Brain pericyte (primary cell): ENCODE results near the gene SSC5D.

ENCODE experiments used
- DNase-seq: peaks from one replicate; pipeline ENCODE4 v3.0.0-alpha.2; 2012; ENCODE audit warnings: low read depth, low spot score

SSC5D gene

DNA sequence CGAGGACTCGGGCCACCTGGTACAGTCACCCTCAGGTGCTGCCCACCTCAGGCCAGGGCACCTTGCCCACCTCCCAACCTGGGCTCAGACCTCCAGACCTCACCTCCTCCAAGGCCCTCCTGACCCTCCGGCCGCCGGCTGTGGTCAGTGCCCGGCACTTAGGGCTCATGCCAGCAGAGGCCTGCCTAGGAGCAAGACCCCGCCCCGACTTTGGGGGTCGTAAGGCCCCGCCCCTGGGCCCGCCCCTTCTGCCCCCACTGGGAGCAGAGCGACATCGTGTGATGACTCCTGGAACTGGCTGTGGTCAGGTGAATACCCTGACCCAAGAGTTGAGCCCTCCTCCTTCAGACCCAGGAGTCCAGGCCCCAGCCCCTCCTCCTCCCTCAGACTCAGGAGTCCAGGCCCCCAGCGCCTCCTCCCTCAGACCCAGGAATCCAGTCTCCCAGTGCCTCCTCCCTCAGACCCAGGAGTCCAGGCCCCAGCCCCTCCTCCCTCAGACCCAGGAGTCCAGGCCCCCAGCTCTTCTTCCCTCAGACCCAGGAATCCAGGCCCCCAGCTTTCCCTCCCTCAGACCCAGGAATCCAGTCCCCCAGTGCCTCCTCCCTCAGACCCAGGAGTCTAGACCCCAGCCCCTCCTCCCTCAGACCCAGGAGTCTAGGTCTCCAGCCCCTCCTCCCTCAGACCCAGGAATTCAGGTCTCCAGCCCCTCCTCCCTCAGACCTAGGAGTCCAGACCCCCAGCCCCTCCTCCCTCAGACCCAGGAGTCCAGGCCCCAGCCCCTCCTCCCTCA, 48.9 kb downstream of the SSC5D start, which contains the start of gene SBK2:
Gene SBK2, minus strand, starts transcription at position 183 of the 790 bp plus-strand sequence. CDS start 839 bp downstream, outside the sequence.
- DNase-seq = no peak

DNA sequence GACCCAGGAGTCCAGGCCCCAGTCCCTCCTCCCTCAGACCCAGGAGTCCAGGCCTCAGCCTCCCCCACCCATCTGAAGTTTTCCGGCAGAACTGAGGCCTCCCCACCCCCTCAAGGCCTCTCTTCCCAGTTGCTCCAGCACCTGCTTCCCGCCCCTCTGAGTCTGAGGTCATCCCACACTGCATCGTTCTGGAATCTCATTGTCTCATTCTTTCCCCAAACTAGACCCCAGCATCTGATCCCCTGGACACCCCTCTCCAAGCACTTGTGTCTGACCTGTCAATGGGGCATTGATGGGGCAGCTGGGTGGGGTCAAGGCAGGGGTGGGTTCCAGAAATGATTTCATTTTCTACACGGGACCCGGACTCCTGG, 49.5 kb downstream of the SSC5D start:
- DNase-seq = no peak

DNA sequence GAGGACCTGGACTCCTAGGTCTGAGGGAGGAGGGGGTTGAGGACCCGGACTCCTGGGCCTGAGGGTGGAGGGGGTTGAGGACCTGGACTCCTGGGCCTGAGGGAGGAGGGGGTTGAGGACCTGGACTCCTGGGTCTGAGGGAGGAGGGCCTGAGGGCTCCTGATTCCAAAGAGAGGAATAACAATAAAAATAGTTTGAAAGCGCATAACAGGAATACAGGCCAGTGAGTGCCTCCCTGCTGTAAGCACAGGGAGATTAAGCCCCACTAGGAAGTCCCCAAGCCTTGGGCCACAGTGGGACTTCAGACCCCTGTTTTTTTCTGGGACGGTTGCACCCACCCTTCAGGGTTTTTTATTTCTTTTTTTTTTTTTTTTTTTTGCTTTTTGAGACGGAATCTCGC, 49.9 kb downstream of the SSC5D start:
- no peak for DNase-seq

DNA sequence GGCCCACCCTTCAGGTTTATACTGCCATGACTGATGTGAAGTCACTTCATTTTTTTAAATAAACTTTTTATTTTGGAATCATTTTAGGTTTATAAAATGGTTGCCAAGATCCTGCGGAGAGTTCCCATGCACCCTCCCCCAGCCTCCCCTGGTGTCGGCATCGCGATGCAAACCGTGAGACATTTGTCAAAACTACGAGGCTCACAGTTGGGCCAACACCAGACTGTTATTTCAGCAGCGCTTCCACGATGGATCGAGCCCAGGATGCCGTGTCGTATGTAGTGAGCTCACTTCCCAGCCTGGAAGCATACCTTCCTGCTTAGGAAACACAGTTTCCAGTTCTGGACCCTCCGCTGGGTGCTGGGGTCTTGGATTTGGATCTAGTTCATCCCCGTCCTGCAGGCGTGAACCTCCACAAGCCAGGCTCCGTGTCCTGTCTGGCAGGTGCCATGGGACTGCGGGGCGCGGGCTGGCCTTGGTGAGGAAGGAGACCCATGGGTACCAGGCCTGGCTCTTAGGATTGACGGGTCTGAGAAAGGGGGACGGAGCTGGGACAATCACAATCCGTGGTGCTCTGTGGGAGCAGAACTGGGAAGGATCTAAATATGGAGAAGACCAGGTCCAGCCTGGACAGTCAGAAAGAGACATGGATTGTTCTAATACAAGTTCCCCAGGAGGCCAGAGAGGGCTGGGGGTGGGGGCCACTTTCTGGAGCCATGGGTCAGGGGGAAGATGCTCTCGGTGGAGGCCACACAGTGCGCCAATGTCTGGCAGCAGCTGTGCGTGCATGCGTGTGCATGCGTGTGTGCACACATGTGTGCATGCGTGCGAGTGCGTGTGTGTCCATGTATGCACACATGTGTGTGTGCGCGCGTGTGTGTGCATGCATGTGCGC, 51.1 kb downstream of the SSC5D start:
- DNase-seq = no peak

DNA sequence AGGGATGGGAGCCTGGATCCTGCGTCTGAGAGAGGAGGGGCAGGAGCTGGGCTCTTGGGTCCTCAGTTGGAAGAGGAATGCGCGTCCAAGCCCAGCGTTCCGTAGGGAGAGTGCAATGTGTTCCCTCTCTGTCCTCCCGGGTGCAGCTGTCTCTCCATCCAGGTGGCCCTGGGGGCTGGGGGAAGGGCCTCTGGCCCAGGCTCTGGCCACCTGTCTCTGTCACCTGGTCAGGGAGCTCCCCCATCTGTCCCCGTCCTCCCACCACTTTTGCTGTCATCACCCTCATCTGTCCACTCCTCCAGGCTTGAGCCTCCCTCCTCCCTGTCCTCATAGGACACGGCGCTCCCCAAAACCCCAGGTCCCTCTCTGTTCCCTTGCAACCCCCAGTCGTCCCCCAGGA, 52.4 kb downstream of the SSC5D start:
- DNase-seq = no peak

DNA sequence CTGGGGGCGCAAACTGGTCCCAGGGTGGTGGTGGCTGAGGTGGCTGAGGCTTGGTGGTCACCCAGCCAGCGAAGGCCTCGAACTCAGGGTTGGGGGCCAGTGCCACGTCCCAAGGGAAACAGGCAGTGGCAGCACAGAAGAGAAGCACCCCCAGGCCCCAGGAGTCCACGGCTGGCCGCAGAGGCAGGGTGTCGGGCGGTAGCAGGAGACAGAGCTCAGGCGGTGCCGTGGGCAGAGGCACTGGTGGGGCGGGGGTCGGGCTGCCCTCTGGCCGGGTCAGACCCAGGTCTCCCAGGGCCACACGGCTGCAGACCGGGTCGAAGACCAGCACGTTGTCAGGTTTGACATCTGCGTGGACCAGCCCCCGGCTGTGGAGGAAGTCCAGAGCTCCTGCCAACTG, 52.9 kb downstream of the SSC5D start:
- no peak for DNase-seq

DNA sequence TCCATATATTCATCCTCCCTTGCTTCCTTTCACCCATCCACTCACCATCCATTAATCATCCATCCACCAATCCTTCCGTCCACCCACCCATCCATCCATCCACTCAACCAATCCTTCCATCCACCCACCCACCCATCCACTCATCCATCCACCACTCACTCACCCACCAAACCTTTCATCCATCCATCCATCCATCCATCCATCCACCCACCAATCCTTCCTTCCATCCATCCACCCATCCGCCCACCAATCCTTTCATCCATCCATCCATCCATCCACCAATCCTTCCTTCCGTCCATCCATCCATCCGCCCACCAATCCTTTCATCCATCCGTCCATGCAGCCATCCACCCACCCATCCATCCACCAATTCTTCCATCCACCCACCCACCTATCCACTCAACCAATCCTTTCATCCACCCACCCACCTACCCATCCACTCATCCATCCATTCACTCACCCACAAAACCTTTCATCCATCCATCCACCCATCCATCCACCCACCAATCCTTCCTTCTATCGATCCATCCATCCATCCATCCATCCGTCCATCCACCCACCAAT, 54.1 kb downstream of the SSC5D start:
- DNase-seq = no peak

DNA sequence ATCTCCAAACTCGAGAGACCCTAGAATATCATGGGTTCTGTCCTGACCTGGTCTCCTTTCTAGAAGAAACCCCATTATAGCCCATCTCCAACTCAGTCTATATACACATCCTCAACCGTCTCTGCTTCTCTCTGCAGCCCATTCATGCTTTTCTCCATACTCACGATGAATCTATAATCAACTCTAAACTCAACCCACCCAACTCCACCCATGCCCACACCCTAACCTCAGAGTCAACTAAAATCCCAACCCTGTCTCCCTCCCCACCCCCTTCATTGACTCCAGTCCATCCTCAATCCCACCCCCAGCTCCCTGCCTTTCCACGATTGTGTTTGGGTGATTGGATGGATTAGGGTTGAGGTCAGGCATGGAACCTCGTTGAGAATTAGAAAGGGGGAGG, 55.3 kb downstream of the SSC5D start:
- DNase-seq = no peak

DNA sequence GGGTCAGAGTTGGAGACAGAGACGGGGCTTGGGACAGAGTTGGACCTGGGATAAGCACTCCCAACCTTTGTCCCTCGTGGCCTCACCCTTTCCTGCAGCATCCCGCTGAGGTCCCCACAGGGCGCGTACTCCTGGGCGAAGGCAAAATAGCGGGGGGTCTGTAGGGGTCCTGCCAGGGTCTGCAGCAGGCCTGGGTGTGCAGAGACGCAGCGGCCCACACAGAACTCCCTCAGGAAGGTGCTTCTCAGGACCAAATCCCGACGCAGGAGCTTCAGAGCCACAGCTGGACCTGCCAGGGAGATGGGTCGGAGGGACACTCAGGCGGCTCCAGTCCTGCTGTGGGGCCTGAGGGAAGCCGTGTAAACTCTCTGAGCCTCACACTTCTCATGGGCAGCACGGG, 55.8 kb downstream of the SSC5D start:
- no peak for DNase-seq

DNA sequence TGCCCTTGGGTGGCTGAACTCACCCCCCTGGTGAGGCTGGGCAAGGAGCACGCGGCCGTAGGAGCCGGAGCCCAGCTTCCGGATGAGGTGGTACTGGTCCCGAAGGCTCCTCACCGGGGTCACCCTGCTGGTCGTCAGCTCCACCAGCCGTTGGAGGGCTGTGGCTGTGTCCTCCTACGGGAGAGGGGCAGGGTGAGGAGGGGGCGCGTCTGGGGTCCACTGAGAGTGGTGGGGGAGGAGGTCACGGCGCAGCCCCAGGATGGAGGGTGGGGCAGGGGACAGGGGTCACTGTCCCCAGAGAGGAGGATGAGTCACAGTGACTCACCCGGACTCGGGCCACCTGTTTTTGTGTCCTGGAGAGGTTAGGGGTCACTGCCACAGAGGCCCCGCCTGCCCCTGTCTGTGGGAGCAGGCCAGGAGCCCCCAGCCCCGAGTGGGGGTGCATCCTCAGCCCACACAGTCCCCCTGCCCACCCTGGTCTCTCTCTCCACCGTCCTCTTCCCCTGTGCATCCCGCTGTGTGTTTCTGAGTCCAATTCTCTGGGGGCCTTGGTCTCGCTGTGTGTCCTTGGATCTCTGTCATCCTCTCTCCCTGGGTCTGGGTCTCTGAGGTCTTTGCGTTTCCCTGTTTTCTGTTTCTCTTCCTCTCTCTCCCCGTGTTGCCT, 56.7 kb downstream of the SSC5D start:
- DNase-seq = no peak

DNA sequence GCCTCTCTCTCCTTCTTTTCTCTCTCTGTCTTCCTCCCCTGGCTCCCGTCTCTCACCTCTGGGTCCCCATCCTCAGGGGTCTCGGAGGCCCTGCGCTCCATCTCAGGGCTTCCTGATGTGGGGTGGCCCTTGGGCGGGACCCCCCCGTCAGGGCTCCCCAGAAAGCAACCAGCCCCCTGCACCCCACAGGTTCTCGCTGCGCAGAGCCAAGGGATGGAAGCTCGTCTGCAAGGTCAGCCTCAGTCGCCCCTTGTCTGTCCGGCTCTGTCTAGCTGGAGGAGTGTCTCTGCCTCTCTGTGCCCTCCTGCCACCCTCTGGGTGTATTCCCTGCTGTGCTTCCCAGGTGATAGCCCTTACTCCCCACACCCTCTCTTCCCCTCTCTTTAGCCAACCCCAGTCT, 57.2 kb downstream of the SSC5D start, which contains the start of gene SBK3:
Gene SBK3, minus strand, starts transcription at position 101 of the 400 bp plus-strand sequence. Its CDS starts 0 bp downstream, at position 101.
- DNase-seq = no peak

DNA sequence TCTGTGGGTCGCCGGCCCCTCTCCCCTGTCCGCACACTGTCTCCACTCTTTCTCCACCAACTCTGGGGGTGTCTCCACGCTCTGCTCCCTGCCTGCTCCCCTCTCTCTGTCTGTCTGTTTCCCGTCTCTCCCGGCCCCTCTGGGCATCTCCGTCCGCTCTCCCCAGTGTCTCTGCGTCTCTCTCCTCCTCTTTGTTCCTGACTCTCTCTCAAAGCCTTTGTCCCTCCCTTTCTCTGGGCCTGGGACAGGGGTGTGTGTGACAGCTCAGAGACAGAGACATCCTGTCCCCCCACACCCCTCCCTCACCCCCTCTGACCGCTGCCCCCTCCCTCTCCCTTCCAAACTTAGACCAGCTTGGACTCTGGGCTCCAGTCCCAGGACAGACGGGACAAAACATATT, 57.8 kb downstream of the SSC5D start:
- no peak for DNase-seq

DNA sequence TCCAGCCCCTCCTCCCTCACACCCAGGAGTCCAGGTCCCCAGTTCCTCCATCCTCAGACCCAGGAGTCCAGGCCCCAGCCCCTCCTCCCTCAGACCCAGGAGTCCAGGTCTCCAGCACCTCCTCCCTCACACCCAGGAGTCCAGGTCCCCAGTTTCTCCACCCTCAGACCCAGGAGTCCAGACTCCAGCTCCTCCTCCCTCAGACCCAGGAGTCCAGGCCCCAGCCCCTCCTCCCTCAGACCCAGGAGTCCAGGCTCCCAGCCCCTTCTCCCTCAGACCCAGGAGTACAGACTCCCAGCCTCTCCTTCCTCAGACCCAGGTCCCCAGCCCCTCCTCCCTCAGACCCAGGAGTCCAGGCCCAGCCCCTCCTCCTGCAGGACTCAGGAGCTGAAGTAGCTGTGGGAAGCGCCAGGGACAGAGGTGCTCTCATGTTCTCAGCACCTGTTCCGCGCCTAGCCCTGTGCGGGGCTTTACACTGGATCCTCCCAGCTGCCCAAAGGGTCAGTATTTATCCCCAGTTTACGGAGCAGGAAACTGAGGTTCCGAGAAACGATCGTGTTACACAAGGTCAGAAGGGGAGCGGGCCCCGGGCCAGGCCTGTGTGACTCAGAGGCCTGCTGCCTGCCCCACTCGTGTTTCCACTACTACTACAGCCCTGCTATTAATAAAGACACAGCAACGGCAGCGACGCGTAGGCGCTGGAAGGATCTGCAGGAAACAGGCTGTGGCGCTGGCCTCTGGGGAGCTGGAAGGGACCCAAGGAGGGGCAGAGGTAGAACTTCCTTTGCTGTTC, 58.8 kb downstream of the SSC5D start:
- DNase-seq = no peak

DNA sequence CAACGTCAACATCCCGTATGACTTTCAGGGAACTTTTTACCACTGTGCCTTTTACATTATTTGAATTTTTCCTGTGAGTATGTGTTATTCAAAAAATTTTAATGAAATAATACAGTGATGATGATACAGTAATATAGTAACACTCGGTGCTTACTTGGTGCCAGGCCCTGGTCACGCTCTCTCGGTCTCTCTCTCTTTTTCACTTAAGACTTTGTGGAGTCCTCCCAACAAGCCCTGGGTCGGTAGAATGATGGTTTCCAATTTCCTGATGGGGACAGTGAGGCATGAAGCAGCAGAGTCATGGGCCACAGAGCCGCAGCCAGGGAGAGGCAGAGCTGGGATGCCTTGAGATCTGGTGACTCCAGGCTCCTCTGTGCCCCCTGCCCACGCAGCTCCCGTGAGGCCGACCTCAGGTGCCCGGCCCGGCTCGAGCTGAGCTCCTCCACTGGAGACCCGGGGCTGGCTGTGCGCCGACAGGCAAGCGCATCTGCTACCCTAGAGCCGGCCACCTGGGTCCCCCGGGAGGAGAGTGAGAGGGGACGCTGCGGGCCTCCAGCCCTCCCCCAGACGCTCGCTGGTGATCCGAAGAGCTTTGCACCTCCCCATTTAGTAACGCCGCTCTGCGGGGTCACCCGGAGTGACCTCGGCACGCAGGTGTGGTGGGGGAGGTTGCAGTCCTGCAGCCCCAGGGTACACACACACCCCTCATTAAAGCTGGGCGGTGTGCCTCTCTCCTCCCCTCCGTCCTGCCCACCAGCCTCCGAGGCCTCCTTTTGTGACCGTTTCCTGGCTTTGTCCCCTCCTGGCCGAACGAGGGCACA, 61.5 kb downstream of the SSC5D start:
- DNase-seq = no peak

DNA sequence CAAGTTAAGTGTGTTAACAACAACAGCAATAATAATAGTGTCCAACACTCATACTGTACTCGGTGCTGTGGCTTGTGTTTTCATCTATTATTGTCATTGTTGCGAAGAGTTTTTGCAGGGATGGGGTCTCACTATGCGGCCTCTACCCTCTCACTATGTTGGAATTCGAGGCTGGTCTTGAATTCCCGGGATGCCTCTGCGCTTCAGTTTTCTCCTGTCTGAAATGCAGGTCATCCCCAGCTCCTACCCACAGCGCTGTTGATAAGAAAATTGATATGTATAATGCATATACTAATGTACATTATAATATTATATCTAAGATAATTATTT, 62.0 kb downstream of the SSC5D start:
- DNase-seq = no peak

DNA sequence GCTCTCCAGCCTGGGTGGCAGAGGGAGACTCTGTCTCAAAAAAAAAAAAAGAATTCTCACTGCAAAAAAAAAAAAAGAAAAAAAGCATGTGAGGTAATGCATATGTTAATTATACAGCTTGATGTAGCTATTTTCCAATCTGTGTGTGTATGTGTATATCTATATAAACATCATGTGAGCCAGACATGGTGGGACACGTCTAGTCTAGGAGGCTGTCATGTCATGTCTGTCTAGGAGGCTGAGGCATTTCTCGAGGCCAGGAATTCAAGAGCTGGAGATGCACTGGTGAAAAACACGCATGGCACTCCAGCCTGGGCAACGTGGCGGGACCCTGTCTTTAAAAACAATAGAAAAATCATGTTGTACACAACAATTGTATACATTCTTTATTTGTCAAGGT, 64.0 kb downstream of the SSC5D start:
- no peak for DNase-seq

DNA sequence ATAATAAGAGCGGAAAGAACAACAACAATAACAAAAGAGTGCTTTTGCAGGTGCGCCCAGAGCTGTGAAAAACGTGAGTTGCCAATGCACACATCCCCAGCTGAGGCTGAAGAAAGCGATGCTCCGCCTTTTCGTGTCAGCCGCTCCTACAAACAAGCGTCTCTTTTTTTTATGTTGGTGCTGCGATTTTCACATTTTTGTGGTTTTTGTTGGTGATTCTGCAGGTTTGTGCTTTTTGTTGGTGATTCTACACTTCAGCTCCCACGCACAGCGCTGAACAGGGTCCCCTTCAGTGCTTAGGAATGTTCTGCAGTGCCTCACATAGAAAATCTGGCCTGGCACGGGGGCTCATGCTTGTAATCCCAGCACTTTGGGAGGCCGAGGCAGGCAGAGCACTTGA, 64.4 kb downstream of the SSC5D start:
- no peak for DNase-seq

DNA sequence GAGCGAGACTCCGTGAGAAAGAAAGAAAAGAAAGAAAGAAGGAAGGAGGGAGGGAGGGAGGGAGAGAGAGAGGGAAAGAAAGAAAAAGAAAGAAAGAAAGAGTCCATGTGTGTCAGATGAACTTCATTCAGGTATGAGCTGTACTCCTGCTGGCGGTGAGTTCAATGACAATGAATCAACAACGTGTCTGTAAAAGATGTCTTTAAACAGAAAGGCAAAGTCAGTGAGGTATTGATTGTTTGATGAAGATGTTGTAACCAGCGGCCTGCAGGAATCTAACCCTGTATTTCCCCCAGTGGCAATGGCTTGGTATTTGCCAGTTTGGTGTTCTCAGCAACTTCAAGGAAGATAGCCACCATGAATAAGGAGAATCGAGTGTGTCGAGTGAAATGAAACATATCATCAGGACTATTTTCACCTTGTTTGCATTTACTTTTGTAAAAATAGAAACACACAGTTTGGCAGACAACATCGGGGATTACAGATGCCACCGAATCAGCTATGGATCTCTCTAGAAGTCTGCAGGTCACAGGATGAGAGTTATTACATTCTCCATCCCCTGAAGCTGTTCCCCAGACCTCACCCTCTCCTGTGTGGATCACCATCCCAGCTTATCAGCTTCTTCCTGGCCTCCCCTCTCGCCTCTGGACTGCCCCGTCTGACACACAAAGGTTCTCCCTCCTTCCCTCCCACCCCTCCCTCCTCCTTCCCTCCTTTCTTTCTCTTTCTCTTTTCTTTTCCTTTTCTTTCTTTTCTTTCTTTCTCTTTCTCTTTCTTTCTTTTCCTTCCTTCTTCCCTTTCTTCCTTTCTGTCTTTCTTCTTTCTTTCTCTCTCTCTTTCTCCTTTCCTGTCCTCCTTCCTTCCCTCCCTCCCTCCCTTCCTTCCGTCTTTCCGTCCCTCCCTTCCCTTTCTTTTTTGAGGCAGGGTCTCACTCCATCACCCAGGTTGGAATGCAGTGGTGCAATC, 65.3 kb downstream of the SSC5D start:
- no peak for DNase-seq

DNA sequence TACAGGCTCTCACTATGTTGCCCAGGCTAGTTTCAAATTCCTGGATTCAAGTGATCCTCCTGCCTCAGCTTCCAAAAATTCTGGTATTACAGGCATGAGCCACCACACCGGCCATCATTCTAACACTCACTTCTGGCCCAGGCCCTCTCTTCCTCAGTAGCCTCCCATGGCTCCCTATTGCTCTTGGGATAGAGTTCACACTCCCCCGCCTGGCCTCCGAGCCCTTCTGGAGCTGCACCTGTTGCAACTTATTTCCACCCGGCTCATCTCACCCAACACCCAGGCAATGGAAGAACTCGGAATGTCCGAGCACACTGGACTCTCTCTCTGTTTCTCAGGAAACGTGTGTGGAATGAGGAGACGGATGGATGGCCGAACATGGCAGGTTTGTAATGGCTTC, 66.1 kb downstream of the SSC5D start:
- DNase-seq = no peak
